ENCODE results near the gene ECPAS.

GRCh38 chr9:111483439-111483857 lies 735 bp downstream of the ECPAS start:
- TF ChIP-seq GATA2 (IDR thresholded peaks at IDR 0.05; ENCODE audit: low read depth, low read length) (no peak), GATA3 (IDR thresholded peaks at IDR 0.05; ENCODE audit: low read depth, low read length) (no peak)

Data from SH-SY5Y (cell line).